Measurements from ENCODE around the gene UNC80.

- TF ChIP-seq POLR2A (IDR thresholded peaks at IDR 0.05) (no peak), POLR2AphosphoS5 (IDR thresholded peaks at IDR 0.05) (no peak)
- TF ChIP-seq, protein P1, sequence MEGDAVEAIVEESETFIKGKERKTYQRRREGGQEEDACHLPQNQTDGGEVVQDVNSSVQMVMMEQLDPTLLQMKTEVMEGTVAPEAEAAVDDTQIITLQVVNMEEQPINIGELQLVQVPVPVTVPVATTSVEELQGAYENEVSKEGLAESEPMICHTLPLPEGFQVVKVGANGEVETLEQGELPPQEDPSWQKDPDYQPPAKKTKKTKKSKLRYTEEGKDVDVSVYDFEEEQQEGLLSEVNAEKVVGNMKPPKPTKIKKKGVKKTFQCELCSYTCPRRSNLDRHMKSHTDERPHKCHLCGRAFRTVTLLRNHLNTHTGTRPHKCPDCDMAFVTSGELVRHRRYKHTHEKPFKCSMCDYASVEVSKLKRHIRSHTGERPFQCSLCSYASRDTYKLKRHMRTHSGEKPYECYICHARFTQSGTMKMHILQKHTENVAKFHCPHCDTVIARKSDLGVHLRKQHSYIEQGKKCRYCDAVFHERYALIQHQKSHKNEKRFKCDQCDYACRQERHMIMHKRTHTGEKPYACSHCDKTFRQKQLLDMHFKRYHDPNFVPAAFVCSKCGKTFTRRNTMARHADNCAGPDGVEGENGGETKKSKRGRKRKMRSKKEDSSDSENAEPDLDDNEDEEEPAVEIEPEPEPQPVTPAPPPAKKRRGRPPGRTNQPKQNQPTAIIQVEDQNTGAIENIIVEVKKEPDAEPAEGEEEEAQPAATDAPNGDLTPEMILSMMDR (IDR thresholded peaks at IDR 0.05 in 8 of 11, conservative IDR thresholded peaks at IDR 0.05 in 3 of 11), result no peak
Measured at GRCh38 chr2:209990838-209991237, 219.2 kb downstream of the UNC80 start.
